Measurements from ENCODE around the gene WDCP. TPM values are rescaled to one million over a fixed set of nuclear protein-coding genes. Genes with fewer than 3 reads are reported as not detected.
A peak's percentile ranks its signal among the peaks of the same experiment; 100 is the strongest.

Gene WDCP
- total RNA-seq, 4 donors from 2014 or later = 5.9 to 18.2 (median 12.1) TPM

GRCh38 chr2:24051833-24052232 lies 4.6 kb upstream of the WDCP start:
- no peaks in the 10 kb centered on the region for H3K27me3 ChIP-seq
- H3K36me3 ChIP-seq = no peaks in the 10 kb centered on the region
- H3K27ac ChIP-seq = no peak overlapping the region
- intact Hi-C loops (cut with DNase I; ENCODE audit: low total_unique reads) = no loop called here
- DNase-seq = no peak
- no peak overlapping the region for H3K4me3 ChIP-seq
- H3K4me1 ChIP-seq = no peaks in the 10 kb centered on the region
- no peaks in the 10 kb centered on the region for H3K9me3 ChIP-seq
- TF ChIP-seq, protein P1, sequence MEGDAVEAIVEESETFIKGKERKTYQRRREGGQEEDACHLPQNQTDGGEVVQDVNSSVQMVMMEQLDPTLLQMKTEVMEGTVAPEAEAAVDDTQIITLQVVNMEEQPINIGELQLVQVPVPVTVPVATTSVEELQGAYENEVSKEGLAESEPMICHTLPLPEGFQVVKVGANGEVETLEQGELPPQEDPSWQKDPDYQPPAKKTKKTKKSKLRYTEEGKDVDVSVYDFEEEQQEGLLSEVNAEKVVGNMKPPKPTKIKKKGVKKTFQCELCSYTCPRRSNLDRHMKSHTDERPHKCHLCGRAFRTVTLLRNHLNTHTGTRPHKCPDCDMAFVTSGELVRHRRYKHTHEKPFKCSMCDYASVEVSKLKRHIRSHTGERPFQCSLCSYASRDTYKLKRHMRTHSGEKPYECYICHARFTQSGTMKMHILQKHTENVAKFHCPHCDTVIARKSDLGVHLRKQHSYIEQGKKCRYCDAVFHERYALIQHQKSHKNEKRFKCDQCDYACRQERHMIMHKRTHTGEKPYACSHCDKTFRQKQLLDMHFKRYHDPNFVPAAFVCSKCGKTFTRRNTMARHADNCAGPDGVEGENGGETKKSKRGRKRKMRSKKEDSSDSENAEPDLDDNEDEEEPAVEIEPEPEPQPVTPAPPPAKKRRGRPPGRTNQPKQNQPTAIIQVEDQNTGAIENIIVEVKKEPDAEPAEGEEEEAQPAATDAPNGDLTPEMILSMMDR (IDR thresholded peaks at IDR 0.05) = no peak
- TF ChIP-seq POLR2A (IDR thresholded peaks at IDR 0.05) = no peak

DNA sequence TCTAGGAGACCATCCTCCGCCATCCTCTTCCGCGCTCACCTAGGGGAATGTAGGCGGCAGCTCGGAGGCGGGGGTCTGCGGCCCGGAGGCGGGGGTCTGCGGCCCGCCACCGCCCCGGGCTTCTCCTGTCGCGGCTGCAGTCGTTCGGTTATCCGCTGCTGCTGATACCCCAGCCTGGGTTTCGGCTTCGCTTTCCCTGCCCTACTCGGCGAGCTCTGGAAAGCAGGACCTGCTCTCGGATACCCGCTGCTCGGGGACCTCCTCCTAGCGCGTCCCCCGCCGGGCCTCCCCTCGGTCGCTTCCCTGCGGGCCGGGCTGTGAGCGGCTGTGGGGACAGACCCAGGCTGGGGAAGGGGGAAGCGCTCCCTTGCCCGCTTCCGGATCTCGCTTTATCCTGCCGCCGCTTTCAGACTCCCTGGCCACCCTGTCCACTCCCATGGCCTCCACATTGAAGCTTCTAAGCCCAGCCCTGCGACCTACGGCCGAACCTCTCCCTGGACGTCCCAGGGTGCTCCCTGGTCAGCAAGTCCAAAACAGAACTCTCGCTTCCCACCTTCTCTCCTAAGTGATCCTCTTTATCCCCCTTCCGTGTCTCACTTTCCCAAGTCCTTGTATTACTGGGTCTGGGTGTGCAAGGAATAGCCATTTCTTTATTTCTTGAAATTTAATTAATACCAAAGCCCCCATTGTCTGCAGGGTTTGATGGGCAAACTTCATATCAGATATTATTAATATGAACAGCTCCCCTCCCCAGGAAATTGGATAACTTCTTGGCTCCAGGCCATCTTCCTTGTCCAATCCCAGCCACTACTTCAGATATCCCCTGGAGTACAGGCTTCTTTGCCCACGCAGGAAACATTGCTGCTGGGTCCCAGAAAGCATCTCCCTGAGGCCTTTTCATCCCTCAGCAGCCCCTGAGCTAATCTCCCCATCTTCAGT lies 3.1 kb upstream of the WDCP start:
- Histone ChIP-seq H3K4me3 (peak overlapping the region; percentile 57 to 91), H3K36me3 (no peaks in the 10 kb centered on the region), H3K27me3 (no peaks in the 10 kb centered on the region), H3K9me3 (no peaks in the 10 kb centered on the region), H3K27ac (peak overlapping the region; percentile 75 to 81), H3K4me1 (peaks cover 0 to 3% of the 10 kb centered on the region in 2 donors)
- TF ChIP-seq, protein P1 (IDR thresholded peaks at IDR 0.05) = no peak
- no peak for TF ChIP-seq POLR2A (IDR thresholded peaks at IDR 0.05)
- peak; percentile 22 to 29 for DNase-seq
- intact Hi-C loops (cut with DNase I; ENCODE audit: low total_unique reads) = no loop called here

- TF ChIP-seq POLR2A (IDR thresholded peaks at IDR 0.05) = peak in 1 of 2 donors; percentile 43
- TF ChIP-seq, protein P1 (IDR thresholded peaks at IDR 0.05) = peak in 1 of 4 experiments; percentile 10
- intact Hi-C loops (cut with DNase I; ENCODE audit: low total_unique reads) = no loop called here
Observed at GRCh38 chr2:24049485-24050021, 2.4 kb upstream of the WDCP start, which contains the start of gene FKBP1B. Gene FKBP1B, plus strand, starts transcription at chr2:24049741. Its CDS starts 109 bp downstream, at chr2:24049850.

DNA sequence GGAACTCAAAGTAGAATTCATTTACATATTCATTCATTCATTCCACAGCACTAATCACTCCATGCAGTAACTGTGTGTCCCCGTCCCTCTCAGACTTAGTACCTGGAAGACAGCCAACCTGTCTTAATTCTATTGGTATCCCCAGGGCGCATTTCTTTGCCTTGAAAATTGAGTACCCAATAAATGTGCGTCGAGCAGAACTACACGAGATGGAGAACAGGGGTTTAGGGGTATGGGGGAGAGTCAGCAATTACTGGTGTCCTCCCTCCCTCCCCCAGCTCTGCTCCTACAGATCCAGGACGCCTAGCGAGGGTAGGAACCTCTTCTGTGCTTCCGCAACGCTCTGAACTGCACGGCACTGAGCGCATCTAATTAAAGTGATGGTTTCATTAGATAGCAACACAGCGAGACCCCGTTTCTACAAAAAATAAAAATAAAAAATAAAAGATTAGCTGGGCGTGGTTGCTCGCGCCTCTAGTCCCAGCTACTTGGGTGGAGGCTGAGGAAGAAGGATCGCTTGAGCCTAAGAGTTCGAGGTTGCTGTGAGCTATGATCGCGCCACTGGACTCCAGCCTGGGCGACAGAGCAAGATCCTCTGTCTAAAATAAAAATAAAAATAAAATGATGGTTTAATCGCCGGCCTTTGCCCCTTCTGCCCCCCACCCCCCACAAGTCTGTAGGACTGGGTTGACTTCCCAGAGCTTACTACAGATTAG lies 1.7 kb upstream of the WDCP start:
- H3K36me3 ChIP-seq = no peaks in the 10 kb centered on the region
- intact Hi-C loops (cut with DNase I; ENCODE audit: low total_unique reads) = no loop called here
- peak overlapping the region; percentile 57 to 91 for H3K4me3 ChIP-seq
- DNase-seq = no peak
- H3K4me1 ChIP-seq = peaks cover 0 to 3% of the 10 kb centered on the region in 2 donors
- no peaks in the 10 kb centered on the region for H3K9me3 ChIP-seq
- H3K27me3 ChIP-seq = no peaks in the 10 kb centered on the region
- TF ChIP-seq, protein P1 (IDR thresholded peaks at IDR 0.05) = no peak
- peak overlapping the region; percentile 75 to 81 for H3K27ac ChIP-seq

More at GRCh38 chr2:24049485-24050021, 2.4 kb upstream of the WDCP start, which contains the start of gene FKBP1B:
- DNase-seq = peak; percentile 66 to 69
- Histone ChIP-seq H3K27me3 (no peaks in the 10 kb centered on the region), H3K4me1 (peaks cover 0 to 3% of the 10 kb centered on the region in 2 donors), H3K9me3 (no peaks in the 10 kb centered on the region), H3K36me3 (no peaks in the 10 kb centered on the region), H3K4me3 (peak within 1 kb of the TSS; percentile 57 to 91), H3K27ac (peak within 1 kb of the TSS; percentile 75 to 81)

All from uterus (tissue), 4 donors.